HG02870 (cell line): ENCODE measurements around the gene ISLR2.

ENCODE experiments used
- ATAC-seq: cut with Tn5 transposase; IDR thresholded peaks from one replicate; pipeline ENCODE4 v1.9.1; 2021; ENCODE audit warnings: mild to moderate bottlenecking, moderate library complexity; ENCODE audit not compliant: unreplicated experiment

ISLR2 gene

GRCh38 chr15:74175271-74176191, 45.1 kb downstream of the ISLR2 start:
- no peak for ATAC-seq

GRCh38 chr15:74176262-74177214, 46.2 kb downstream of the ISLR2 start:
- no peak for ATAC-seq

- ATAC-seq = no peak
These were observed 48.1 kb downstream of the ISLR2 start for GRCh38 chr15:74178326-74179100.

- ATAC-seq = no peak
These were observed 48.9 kb downstream of the ISLR2 start for GRCh38 chr15:74179101-74179841.

GRCh38 chr15:74179983-74180880, 49.8 kb downstream of the ISLR2 start:
- no peak for ATAC-seq

GRCh38 chr15:74180881-74181602, 50.7 kb downstream of the ISLR2 start:
- no peak for ATAC-seq

- ATAC-seq = no peak
These were observed 51.7 kb downstream of the ISLR2 start for GRCh38 chr15:74182131-74182530.

GRCh38 chr15:74184582-74185091, 54.3 kb downstream of the ISLR2 start:
- ATAC-seq = no peak

GRCh38 chr15:74185710-74186348, 55.4 kb downstream of the ISLR2 start:
- no peak for ATAC-seq
